ENCODE measurements around the gene CELSR1.

DNA sequence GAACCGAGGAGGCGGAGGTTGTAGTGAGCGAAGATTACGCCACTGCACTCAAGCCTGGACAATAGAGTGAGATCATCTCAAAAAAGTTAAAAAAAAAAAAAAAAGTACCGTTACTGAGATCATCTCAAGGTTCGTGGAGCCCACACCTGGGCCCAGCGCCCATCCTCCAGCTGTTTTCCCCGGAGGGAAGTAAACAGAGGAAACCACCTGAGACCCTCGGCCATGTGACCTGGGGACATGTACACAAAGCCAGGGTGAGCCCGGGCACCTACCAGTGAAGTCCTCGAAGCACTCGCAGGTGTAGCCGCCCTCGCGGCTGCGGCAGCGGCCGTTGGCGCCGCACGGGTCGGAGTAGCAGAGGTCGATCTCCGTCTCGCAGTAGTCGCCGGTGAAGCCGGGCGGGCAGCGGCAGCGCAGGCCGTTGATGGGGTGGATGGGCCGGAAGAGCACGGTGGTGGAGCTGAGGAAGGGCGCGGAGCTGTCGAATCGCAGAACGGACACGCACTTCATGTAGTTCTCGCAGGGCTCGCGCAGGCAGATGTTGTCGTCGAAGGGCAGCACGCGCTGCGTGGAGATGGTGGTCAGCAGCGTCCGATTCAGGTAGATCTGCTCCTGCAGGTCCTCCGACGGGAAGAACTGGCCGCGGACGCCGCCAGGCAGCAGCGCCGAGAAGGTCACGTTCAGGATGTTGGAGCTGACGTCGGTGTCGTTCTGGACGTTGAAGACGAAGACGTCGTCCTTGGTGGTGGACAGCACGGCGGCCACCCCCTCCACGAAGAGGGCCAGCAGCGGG lies 73.8 kb downstream of the CELSR1 start:
- TF ChIP-seq, protein P1, sequence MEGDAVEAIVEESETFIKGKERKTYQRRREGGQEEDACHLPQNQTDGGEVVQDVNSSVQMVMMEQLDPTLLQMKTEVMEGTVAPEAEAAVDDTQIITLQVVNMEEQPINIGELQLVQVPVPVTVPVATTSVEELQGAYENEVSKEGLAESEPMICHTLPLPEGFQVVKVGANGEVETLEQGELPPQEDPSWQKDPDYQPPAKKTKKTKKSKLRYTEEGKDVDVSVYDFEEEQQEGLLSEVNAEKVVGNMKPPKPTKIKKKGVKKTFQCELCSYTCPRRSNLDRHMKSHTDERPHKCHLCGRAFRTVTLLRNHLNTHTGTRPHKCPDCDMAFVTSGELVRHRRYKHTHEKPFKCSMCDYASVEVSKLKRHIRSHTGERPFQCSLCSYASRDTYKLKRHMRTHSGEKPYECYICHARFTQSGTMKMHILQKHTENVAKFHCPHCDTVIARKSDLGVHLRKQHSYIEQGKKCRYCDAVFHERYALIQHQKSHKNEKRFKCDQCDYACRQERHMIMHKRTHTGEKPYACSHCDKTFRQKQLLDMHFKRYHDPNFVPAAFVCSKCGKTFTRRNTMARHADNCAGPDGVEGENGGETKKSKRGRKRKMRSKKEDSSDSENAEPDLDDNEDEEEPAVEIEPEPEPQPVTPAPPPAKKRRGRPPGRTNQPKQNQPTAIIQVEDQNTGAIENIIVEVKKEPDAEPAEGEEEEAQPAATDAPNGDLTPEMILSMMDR (IDR thresholded peaks at IDR 0.05; ENCODE audit: low read length): no peak
- TF ChIP-seq EZH2 (optimal IDR thresholded peaks at IDR 0.05; ENCODE audit: low read depth, low read length) (no peak), EZH2phosphoT487 (IDR thresholded peaks at IDR 0.05; ENCODE audit: low read length) (no peak)
